PC-9 (cell line): Measurements from ENCODE around the gene DUSP7. TPM values are rescaled to one million over a fixed set of nuclear protein-coding genes. Genes with fewer than 3 reads are reported as not detected.

Experiments used
- BruUV-seq: library from RNA; stranded (reverse); fragments of 400-500 nt; replicated peaks from 2 replicates; lab custom pipeline; 2021; lab: Mats Ljungman, UMichigan
- CTCF ChIA-PET: fragments of 300-600 bp; sonication (Branson Sonifier 250); formaldehyde crosslinking; loops from one replicate; lab custom pipeline; 2022; ENCODE audit warnings: antibody characterized with exemption; lab: Charles Lee
- POLR2A ChIA-PET: fragments of 300-600 bp; sonication (Branson Sonifier 250); formaldehyde crosslinking; loops from one replicate; lab custom pipeline; 2022; ENCODE audit warnings: antibody characterized with exemption; ENCODE audit not compliant: unreplicated experiment; lab: Charles Lee
- DNase-seq, 2 experiments: peaks; one replicate each; pipeline versions ENCODE4 v3.0.0 to v3.0.0-alpha.2; 2015 to 2022; ENCODE audit warnings: mixed read lengths in 1 of 2
- H2AFZ ChIP-seq: fragments of 200-600 bp; sonication (generic); 2 replicates; pipeline ENCODE4 v1.8.1; 2017; ENCODE audit warnings: antibody characterized with exemption
- H3F3A ChIP-seq: fragments of 200-600 bp; sonication (generic); 2 replicates; pipeline ENCODE4 v1.8.1; 2017; ENCODE audit warnings: antibody characterized with exemption, mild to moderate bottlenecking, low read depth; ENCODE audit not compliant: insufficient read depth
- H3K27ac ChIP-seq: fragments of 200-600 bp; sonication (generic); 2 replicates; pipeline ENCODE4 v1.6.1; 2016; ENCODE audit warnings: mixed run types
- H3K27me3 ChIP-seq: fragments of 200-600 bp; sonication (generic); 2 replicates; pipeline ENCODE4 v1.6.1; 2016; ENCODE audit warnings: low read depth, mixed run types; ENCODE audit not compliant: insufficient read depth
- H3K36me3 ChIP-seq: fragments of 200-600 bp; sonication (generic); 2 replicates; pipeline ENCODE4 v1.6.1; 2016; ENCODE audit warnings: low read depth, mixed run types
- H3K4me1 ChIP-seq: fragments of 200-600 bp; sonication (generic); replicated peaks from 2 replicates; pipeline ENCODE4 v1.6.1; 2016; ENCODE audit warnings: mixed run types; ENCODE audit not compliant: insufficient read depth
- H3K4me2 ChIP-seq: fragments of 200-600 bp; sonication (generic); 2 replicates; pipeline ENCODE4 v1.6.1; 2017; ENCODE audit warnings: mixed run types
- H3K4me3 ChIP-seq: fragments of 200-600 bp; sonication (generic); 2 replicates; pipeline ENCODE4 v1.6.1; 2016; ENCODE audit warnings: mixed run types
- H3K79me2 ChIP-seq: fragments of 200-600 bp; sonication (generic); 2 replicates; pipeline ENCODE4 v1.6.1; 2017; ENCODE audit warnings: low read depth, mixed run types
- H3K9me2 ChIP-seq: fragments of 200-600 bp; sonication (generic); 2 replicates; pipeline ENCODE4 v1.8.1; 2017; ENCODE audit warnings: mild to moderate bottlenecking; ENCODE audit not compliant: insufficient read depth
- H3K9me3 ChIP-seq: fragments of 200-600 bp; sonication (generic); 2 replicates; pipeline ENCODE4 v1.8.1; 2016; ENCODE audit warnings: low read depth; ENCODE audit not compliant: insufficient read depth
- H4K20me1 ChIP-seq: fragments of 200-600 bp; sonication (generic); 2 replicates; pipeline ENCODE4 v1.8.1; 2017; ENCODE audit not compliant: insufficient read depth
- CTCF ChIP-seq: fragments of 200-600 bp; sonication (generic); conservative IDR thresholded peaks from 2 replicates; pipeline ENCODE4 v1.6.1; 2017; ENCODE audit warnings: mixed run types, antibody characterized with exemption, mild to moderate bottlenecking, moderate library complexity
- EZH2 ChIP-seq: fragments of 200-600 bp; sonication (generic); IDR thresholded peaks from 2 replicates; pipeline ENCODE4 v1.8.0; 2017; ENCODE audit warnings: antibody characterized with exemption, low read depth
- intact Hi-C: fragments of 100-400 bp; cut with micrococcal nuclease; formaldehyde crosslinking; loops from one replicate; pipeline ENCODE4 v1.10.0; 2022; ENCODE audit not compliant: unreplicated experiment
- total RNA-seq: library from RNA; stranded (reverse); gene quantifications from 2 replicates; pipeline ENCODE4 v1.2.3, GENCODE V29; 2021

DUSP7 gene
- total RNA-seq, 1 experiment from 2014 or later, result 9.5 TPM

- no peaks in the 10 kb centered on the region for H3F3A ChIP-seq
- no peaks in the 10 kb centered on the region for H3K36me3 ChIP-seq
- H3K79me2 ChIP-seq, result no peaks in the 10 kb centered on the region
- no peaks in the 10 kb centered on the region for H3K4me1 ChIP-seq
- no TSS peak for BruUV-seq
- H2AFZ ChIP-seq, result no peak overlapping the region
- H4K20me1 ChIP-seq, result no peaks in the 10 kb centered on the region
- no peak for TF ChIP-seq EZH2
- no peak for TF ChIP-seq CTCF
- H3K27me3 ChIP-seq, result no peaks in the 10 kb centered on the region
- ChIA-PET CTCF (interaction anchor here (0.6 kb wide), 1 partner anchor 35 kb away, joined by 5 read pairs; no protein-coding TSS in a partner anchor), POLR2A (no interaction called here)
- no peak overlapping the region for H3K4me3 ChIP-seq
- intact Hi-C loops, result no loop called here
- H3K27ac ChIP-seq, result no peak overlapping the region
- no peak overlapping the region for H3K4me2 ChIP-seq
- H3K9me3 ChIP-seq, result no peaks in the 10 kb centered on the region
- H3K9me2 ChIP-seq, result no peaks in the 10 kb centered on the region
- DNase-seq, result no peak
These were observed 18.1 kb downstream of the DUSP7 start for GRCh38 chr3:52038227-52038626.

GRCh38 chr3:52037291-52037690 lies 19.1 kb downstream of the DUSP7 start:
- no peaks in the 10 kb centered on the region for H3K36me3 ChIP-seq
- no peak overlapping the region for H3K27ac ChIP-seq
- no peaks in the 10 kb centered on the region for H3K9me3 ChIP-seq
- H3K27me3 ChIP-seq, result no peaks in the 10 kb centered on the region
- no peaks in the 10 kb centered on the region for H3F3A ChIP-seq
- H3K4me1 ChIP-seq, result no peaks in the 10 kb centered on the region
- H2AFZ ChIP-seq, result no peak overlapping the region
- POLR2A ChIA-PET, result no interaction called here
- CTCF ChIA-PET, result no interaction called here
- H3K9me2 ChIP-seq, result no peaks in the 10 kb centered on the region
- no peaks in the 10 kb centered on the region; the same call in 1 of the 2 replicates for H4K20me1 ChIP-seq
- intact Hi-C loops, result no loop called here
- no peak overlapping the region for H3K4me3 ChIP-seq
- H3K79me2 ChIP-seq, result no peaks in the 10 kb centered on the region
- no TSS peak for BruUV-seq
- no peak for DNase-seq
- no peak for TF ChIP-seq CTCF
- TF ChIP-seq EZH2, result no peak
- no peak overlapping the region for H3K4me2 ChIP-seq

- H3K27me3 ChIP-seq, result no peaks in the 10 kb centered on the region
- H3K79me2 ChIP-seq, result no peaks in the 10 kb centered on the region
- no peaks in the 10 kb centered on the region for H3K36me3 ChIP-seq
- H3K4me1 ChIP-seq, result no peaks in the 10 kb centered on the region
- H3K27ac ChIP-seq, result no peak overlapping the region
- peak in 1 of 2 experiments; percentile 8 for DNase-seq
- CTCF ChIA-PET, result no interaction called here
- BruUV-seq, result no TSS peak
- POLR2A ChIA-PET, result no interaction called here
- no peak overlapping the region for H3K4me2 ChIP-seq
- TF ChIP-seq CTCF (0 out of 2 replicates have a peak, but pooled peaks have one; percentile 16), EZH2 (no peak)
- no peaks in the 10 kb centered on the region for H3K9me3 ChIP-seq
- H4K20me1 ChIP-seq, result no peaks in the 10 kb centered on the region; the same call in 1 of the 2 replicates
- no peaks in the 10 kb centered on the region for H3F3A ChIP-seq
- H3K4me3 ChIP-seq, result no peak overlapping the region
- H2AFZ ChIP-seq, result no peak overlapping the region
- intact Hi-C loops, result no loop called here
- no peaks in the 10 kb centered on the region for H3K9me2 ChIP-seq
These were observed 19.5 kb downstream of the DUSP7 start for GRCh38 chr3:52036829-52037228.
